ENCODE data around the gene ARSG.

GRCh38 chr17:68302666-68303065, 11.4 kb downstream of the ARSG start:
- TF ChIP-seq CTCF (IDR thresholded peaks at IDR 0.05) = no peak
- TF ChIP-seq PBX3 (IDR thresholded peaks at IDR 0.05) = no peak
- no peak for TF ChIP-seq FOXM1 (IDR thresholded peaks at IDR 0.05; ENCODE audit: low read depth)
- TF ChIP-seq MXI1 (IDR thresholded peaks at IDR 0.05; ENCODE audit: low read depth, low read length) = no peak
- TF ChIP-seq MAX (IDR thresholded peaks at IDR 0.05; ENCODE audit: low read depth) = no peak
- TF ChIP-seq TAF1 (IDR thresholded peaks at IDR 0.05; ENCODE audit: borderline replicate concordance, low read depth, low read length) = no peak
- no peak for TF ChIP-seq ELF1 (IDR thresholded peaks at IDR 0.05)
- no peak for TF ChIP-seq EP300 (IDR thresholded peaks at IDR 0.05; ENCODE audit: borderline replicate concordance in 1 of 2, low read depth in 1 of 2, low read length in 1 of 2)

Measured in SK-N-SH (cell line).